Thyroid gland (tissue), 4 donors: ENCODE data around the gene CFAP299.

Experiments used
- POLR2A ChIP-seq, 2 donors: fragments of 450-650 bp; IDR thresholded peaks; one replicate each; pipeline ENCODE4 v1.6.1; 2017; ENCODE audit warnings: antibody characterized with exemption in 2 of 2, mild to moderate bottlenecking in 2 of 2, moderate library complexity in 1 of 2
- TF ChIP-seq, protein P1 (sequence below), 6 experiments: fragments of 200-600 bp in 3 of 6; fragments of 450-650 bp in 3 of 6; sonication (generic) in 3 of 6; IDR thresholded peaks; one replicate each; pipeline ENCODE4 v1.5.1; 2016 to 2019; ENCODE audit warnings: antibody characterized with exemption in 6 of 6, mild to moderate bottlenecking in 2 of 6, inconsistent platforms in 1 of 6, moderate library complexity in 1 of 6

DNA sequence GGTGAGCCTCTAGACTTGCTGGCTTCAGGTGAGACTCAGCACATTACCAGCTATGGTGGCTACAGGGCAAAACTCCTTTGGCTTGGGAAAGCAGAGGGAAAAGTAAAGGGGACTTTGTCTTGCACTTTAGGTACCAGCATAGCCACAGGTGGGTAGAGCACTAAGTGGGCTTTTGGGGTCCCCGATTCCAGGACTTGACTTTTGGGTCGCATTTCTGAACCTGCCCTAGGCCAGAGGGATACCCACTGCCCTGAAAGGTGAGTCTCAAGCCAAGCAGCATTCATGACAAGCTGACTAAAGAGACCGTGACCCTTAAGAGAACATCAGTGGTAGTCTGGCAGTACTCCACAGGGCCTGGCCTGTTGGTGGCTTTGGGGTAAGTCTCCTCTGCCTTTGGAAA, 224.8 kb downstream of the CFAP299 start:
- TF ChIP-seq, protein P1, sequence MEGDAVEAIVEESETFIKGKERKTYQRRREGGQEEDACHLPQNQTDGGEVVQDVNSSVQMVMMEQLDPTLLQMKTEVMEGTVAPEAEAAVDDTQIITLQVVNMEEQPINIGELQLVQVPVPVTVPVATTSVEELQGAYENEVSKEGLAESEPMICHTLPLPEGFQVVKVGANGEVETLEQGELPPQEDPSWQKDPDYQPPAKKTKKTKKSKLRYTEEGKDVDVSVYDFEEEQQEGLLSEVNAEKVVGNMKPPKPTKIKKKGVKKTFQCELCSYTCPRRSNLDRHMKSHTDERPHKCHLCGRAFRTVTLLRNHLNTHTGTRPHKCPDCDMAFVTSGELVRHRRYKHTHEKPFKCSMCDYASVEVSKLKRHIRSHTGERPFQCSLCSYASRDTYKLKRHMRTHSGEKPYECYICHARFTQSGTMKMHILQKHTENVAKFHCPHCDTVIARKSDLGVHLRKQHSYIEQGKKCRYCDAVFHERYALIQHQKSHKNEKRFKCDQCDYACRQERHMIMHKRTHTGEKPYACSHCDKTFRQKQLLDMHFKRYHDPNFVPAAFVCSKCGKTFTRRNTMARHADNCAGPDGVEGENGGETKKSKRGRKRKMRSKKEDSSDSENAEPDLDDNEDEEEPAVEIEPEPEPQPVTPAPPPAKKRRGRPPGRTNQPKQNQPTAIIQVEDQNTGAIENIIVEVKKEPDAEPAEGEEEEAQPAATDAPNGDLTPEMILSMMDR (IDR thresholded peaks at IDR 0.05): no peak
- TF ChIP-seq POLR2A (IDR thresholded peaks at IDR 0.05): no peak
